Esophagus muscularis mucosa (tissue), 4 donors: ENCODE measurements around the gene FBLN7. TPM values are rescaled to one million over a fixed set of nuclear protein-coding genes. Genes with fewer than 3 reads are reported as not detected.

Experiments used
- DNase-seq: peaks from one replicate; pipeline ENCODE4 v3.0.0-alpha.2; 2017; ENCODE audit errors: extremely low spot score
- H3K27ac ChIP-seq, 4 donors: fragments of 200-600 bp; sonication (generic); replicated peaks in 1 of 4; 1 replicate in 3 of 4; 2 replicates in 1 of 4; pipeline ENCODE4 v1.5.1; 2016 to 2019; ENCODE audit warnings: mild to moderate bottlenecking in 1 of 4
- H3K27me3 ChIP-seq, 4 donors: fragments of 200-600 bp; sonication (generic); one replicate each; pipeline versions ENCODE4 v1.5.1 to v1.6.0; 2016 to 2019
- H3K36me3 ChIP-seq, 4 donors: fragments of 200-600 bp; sonication (generic); one replicate each; pipeline ENCODE4 v1.5.1; 2016 to 2019
- H3K4me1 ChIP-seq, 4 donors: fragments of 200-600 bp; sonication (generic); one replicate each; pipeline ENCODE4 v1.5.1; 2016 to 2019
- H3K4me3 ChIP-seq, 4 donors: fragments of 200-600 bp; sonication (generic); 1 replicate in 2 of 4; 2 replicates in 2 of 4; pipeline ENCODE4 v1.5.1; 2016 to 2019; ENCODE audit warnings: mild to moderate bottlenecking in 4 of 4, moderate library complexity in 1 of 4
- H3K9me3 ChIP-seq, 4 donors: fragments of 200-600 bp; sonication (generic); 1 replicate in 3 of 4; 2 replicates in 1 of 4; pipeline ENCODE4 v1.5.1; 2016 to 2019
- EP300 ChIP-seq: sonication (generic); formaldehyde crosslinking; IDR thresholded peaks from one replicate; pipeline ENCODE4 v1.6.1; 2017; ENCODE audit warnings: antibody characterized with exemption
- POLR2A ChIP-seq: fragments of 450-650 bp; IDR thresholded peaks from one replicate; pipeline ENCODE4 v1.6.1; 2017; ENCODE audit warnings: antibody characterized with exemption, moderate library complexity, mild to moderate bottlenecking, low read depth
- POLR2AphosphoS5 ChIP-seq, 2 donors: sonication (generic); formaldehyde crosslinking; IDR thresholded peaks; one replicate each; pipeline ENCODE4 v1.6.1; 2017; ENCODE audit warnings: antibody characterized with exemption in 2 of 2
- WGBS: methylation state at CpG from one replicate; pipeline ENCODE4 v1.1.5; 2018; 5-methylcytosine and 5-hydroxymethylcytosine counted together
- intact Hi-C: fragments of 100-400 bp; cut with DNase I; formaldehyde crosslinking; loops from one replicate; pipeline ENCODE4 v1.15.1; 2023
- total RNA-seq, 4 donors: library from RNA; depleted of rRNA; stranded (reverse); fragments of >200 nt; gene quantifications; one replicate each; pipeline versions ENCODE4 v1.1.0 to v1.2.1, GENCODE V29; 2016
- TF ChIP-seq, protein P1 (sequence below), 3 experiments: fragments of 200-600 bp in 2 of 3; fragments of 450-650 bp in 1 of 3; sonication (generic) in 2 of 3; IDR thresholded peaks; one replicate each; pipeline ENCODE4 v1.5.1; 2017 to 2019; ENCODE audit warnings: antibody characterized with exemption in 3 of 3, mild to moderate bottlenecking in 2 of 3, moderate library complexity in 1 of 3

FBLN7 gene
- total RNA-seq, 4 donors from 2014 or later, result 1.1 to 2.1 (median 1.8) TPM

GRCh38 chr2:112141626-112142007, 3.4 kb downstream of the FBLN7 start:
- H3K36me3 ChIP-seq, result no peaks in the 10 kb centered on the region
- peak; percentile 75 for DNase-seq
- TF ChIP-seq, protein P1, sequence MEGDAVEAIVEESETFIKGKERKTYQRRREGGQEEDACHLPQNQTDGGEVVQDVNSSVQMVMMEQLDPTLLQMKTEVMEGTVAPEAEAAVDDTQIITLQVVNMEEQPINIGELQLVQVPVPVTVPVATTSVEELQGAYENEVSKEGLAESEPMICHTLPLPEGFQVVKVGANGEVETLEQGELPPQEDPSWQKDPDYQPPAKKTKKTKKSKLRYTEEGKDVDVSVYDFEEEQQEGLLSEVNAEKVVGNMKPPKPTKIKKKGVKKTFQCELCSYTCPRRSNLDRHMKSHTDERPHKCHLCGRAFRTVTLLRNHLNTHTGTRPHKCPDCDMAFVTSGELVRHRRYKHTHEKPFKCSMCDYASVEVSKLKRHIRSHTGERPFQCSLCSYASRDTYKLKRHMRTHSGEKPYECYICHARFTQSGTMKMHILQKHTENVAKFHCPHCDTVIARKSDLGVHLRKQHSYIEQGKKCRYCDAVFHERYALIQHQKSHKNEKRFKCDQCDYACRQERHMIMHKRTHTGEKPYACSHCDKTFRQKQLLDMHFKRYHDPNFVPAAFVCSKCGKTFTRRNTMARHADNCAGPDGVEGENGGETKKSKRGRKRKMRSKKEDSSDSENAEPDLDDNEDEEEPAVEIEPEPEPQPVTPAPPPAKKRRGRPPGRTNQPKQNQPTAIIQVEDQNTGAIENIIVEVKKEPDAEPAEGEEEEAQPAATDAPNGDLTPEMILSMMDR (IDR thresholded peaks at IDR 0.05), result no peak
- no peak for TF ChIP-seq POLR2AphosphoS5 (IDR thresholded peaks at IDR 0.05)
- no peak for TF ChIP-seq EP300
- intact Hi-C loops, result no loop called here
- no peaks in the 10 kb centered on the region for H3K9me3 ChIP-seq
- H3K4me3 ChIP-seq, result no peak overlapping the region
- H3K27ac ChIP-seq, result no peak overlapping the region
- H3K27me3 ChIP-seq, result peaks cover 0 to 17% (median 0%) of the 10 kb centered on the region in 4 donors
- H3K4me1 ChIP-seq, result peaks cover 2 to 19% (median 18%) of the 10 kb centered on the region in 4 donors
- WGBS, result 89% methylated on average over 5 of the region's 7 CpGs

- H3K36me3 ChIP-seq, result no peaks in the 10 kb centered on the region
- H3K9me3 ChIP-seq, result no peaks in the 10 kb centered on the region
- H3K27ac ChIP-seq, result no peak overlapping the region
- peaks cover 0 to 14% (median 0%) of the 10 kb centered on the region in 4 donors for H3K27me3 ChIP-seq
- H3K4me1 ChIP-seq, result peaks cover 2 to 16% (median 14%) of the 10 kb centered on the region in 4 donors
- WGBS, result 83% methylated on average over 8 of the region's 8 CpGs
- H3K4me3 ChIP-seq, result no peak overlapping the region
- peak; percentile 89 for DNase-seq
- TF ChIP-seq POLR2A, result no peak
- TF ChIP-seq, protein P1 (IDR thresholded peaks at IDR 0.05), result no peak
- no peak for TF ChIP-seq POLR2AphosphoS5 (IDR thresholded peaks at IDR 0.05)
- intact Hi-C loops, result no loop called here
These were observed 4.4 kb downstream of the FBLN7 start for GRCh38 chr2:112142525-112143078.

DNA sequence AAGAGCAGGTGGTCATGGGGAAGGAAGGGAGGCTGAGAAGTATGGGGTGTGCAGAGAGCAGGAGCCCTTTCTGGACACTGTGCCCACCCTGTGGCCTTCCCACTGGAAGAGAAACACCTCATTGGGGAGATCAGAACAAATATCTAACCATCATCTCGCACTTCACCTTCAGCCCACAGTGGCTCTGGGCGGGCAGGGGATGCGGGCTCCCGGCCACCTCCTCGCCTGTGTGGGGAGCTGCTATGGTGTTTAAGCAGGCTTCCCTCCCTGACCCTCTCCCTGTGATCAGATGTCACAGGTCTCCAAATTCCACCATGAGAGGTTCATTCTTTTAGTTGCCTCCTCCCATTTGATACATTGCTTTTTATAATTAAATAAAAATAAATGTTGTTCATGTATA, 5.0 kb downstream of the FBLN7 start:
- Histone ChIP-seq H3K27ac (no peak overlapping the region), H3K9me3 (no peaks in the 10 kb centered on the region), H3K4me1 (peaks cover 0 to 10% (median 8%) of the 10 kb centered on the region in 4 donors), H3K4me3 (no peak overlapping the region), H3K27me3 (peaks cover 0 to 12% (median 0%) of the 10 kb centered on the region in 4 donors), H3K36me3 (no peaks in the 10 kb centered on the region)
- TF ChIP-seq POLR2A (no peak), EP300 (no peak), POLR2AphosphoS5 (IDR thresholded peaks at IDR 0.05) (no peak)
- TF ChIP-seq, protein P1 (IDR thresholded peaks at IDR 0.05), result no peak
- DNase-seq, result peak; percentile 72
- intact Hi-C loops, result no loop called here
- 91% methylated on average over 5 of the region's 5 CpGs for WGBS

DNA sequence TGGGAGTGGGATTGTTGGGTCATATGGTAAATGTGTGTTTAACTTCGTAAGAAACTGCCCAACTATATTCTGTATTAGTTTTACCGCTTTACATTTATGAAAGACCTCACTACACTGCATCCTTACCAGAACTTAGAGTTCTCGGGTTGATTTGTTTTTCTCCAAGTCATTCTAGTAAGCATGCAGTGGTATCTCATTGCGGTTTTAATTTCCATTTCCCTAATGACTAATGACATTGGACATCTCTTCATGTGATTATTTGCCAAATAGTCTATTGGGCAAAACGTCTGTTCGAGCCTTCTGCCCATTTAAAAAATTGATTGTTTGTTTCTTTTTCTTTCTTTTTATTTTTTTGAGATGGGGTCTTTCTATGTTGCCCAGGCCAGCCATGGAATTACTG, 6.8 kb downstream of the FBLN7 start:
- 93% methylated on average over 6 of the region's 6 CpGs for WGBS
- H3K27ac ChIP-seq, result no peak overlapping the region
- intact Hi-C loops, result no loop called here

More for the DNA sequence above, 6.8 kb downstream of the FBLN7 start:
- Histone ChIP-seq H3K4me3 (no peak overlapping the region), H3K27me3 (peaks cover 0 to 11% (median 0%) of the 10 kb centered on the region in 4 donors), H3K9me3 (no peaks in the 10 kb centered on the region), H3K36me3 (no peaks in the 10 kb centered on the region), H3K4me1 (peaks cover 0 to 5% (median 4%) of the 10 kb centered on the region in 4 donors)
- TF ChIP-seq EP300 (no peak), POLR2A (no peak), POLR2AphosphoS5 (IDR thresholded peaks at IDR 0.05) (no peak)
- TF ChIP-seq, protein P1 (IDR thresholded peaks at IDR 0.05), result no peak
- DNase-seq, result no peak
